ENCODE results near the gene PZP. TPM values are rescaled to one million over a fixed set of nuclear protein-coding genes. Genes with fewer than 3 reads are reported as not detected.

The PZP gene
- total and polyA plus RNA-seq, 2 of the 13 experiments (the other 11 are each of a cell fraction or from before 2014, with no cell fraction given), result 0.07 to 0.89 TPM

GRCh38 chr12:9132008-9132535 lies 76.1 kb downstream of the PZP start (continued):
- no peak for TF ChIP-seq ZNF276 (CRISPR knock-in tag; IDR thresholded peaks at IDR 0.05; ENCODE audit: low read depth)
- peak; percentile 62; the same call in 1 of the 2 replicates for TF ChIP-seq HIC2 (CRISPR knock-in tag; IDR thresholded peaks at IDR 0.05; ENCODE audit: low read depth)
- no peak for TF ChIP-seq MXD4 (CRISPR knock-in tag; IDR thresholded peaks at IDR 0.05)
- no peak for TF ChIP-seq ATF5 (CRISPR knock-in tag; IDR thresholded peaks at IDR 0.05; ENCODE audit: low read depth)
- TF ChIP-seq PRMT3 (CRISPR knock-in tag; IDR thresholded peaks at IDR 0.05; ENCODE audit: borderline replicate concordance, low read depth), result no peak
- no peak for TF ChIP-seq ZNF501 (CRISPR knock-in tag; IDR thresholded peaks at IDR 0.05)
- TF ChIP-seq ZFP91 (CRISPR knock-in tag; IDR thresholded peaks at IDR 0.05; ENCODE audit: borderline replicate concordance), result no peak; the same call in 1 of the 2 replicates
- TF ChIP-seq ZNF574 (CRISPR knock-in tag; IDR thresholded peaks at IDR 0.05), result peak; percentile 57
- TF ChIP-seq SMAD9 (CRISPR knock-in tag; IDR thresholded peaks at IDR 0.05), result no peak
- TF ChIP-seq TFAP4 (IDR thresholded peaks at IDR 0.05; ENCODE audit: borderline replicate concordance, low read depth), result peak; percentile 100
- no peak for TF ChIP-seq GLMP (CRISPR knock-in tag; IDR thresholded peaks at IDR 0.05; ENCODE audit: borderline replicate concordance)
- TF ChIP-seq ZNF275 (CRISPR knock-in tag; IDR thresholded peaks at IDR 0.05; ENCODE audit: borderline replicate concordance), result peak; percentile 56; the same call in 1 of the 2 replicates
- no peak for TF ChIP-seq ZNF83 (CRISPR knock-in tag; IDR thresholded peaks at IDR 0.05; ENCODE audit: borderline replicate concordance)
- peak; percentile 82 for TF ChIP-seq ESRRA (CRISPR knock-in tag; IDR thresholded peaks at IDR 0.05; ENCODE audit: low read depth)
- TF ChIP-seq ZNF225 (CRISPR knock-in tag; IDR thresholded peaks at IDR 0.05), result no peak
